GM12872 (cell line): ENCODE measurements around the gene MED16.

ENCODE experiments used
- CTCF ChIP-seq: IDR thresholded peaks from 3 replicates; pipeline ENCODE4 v1.5.1; 2011; ENCODE audit warnings: low read depth, mild to moderate bottlenecking, low read length, moderate library complexity; ENCODE audit not compliant: insufficient read depth

Gene MED16

GRCh38 chr19:855142-855541, 37.8 kb downstream of the MED16 start:
- no peak for TF ChIP-seq CTCF

- TF ChIP-seq CTCF: no peak
These were observed 38.4 kb downstream of the MED16 start for GRCh38 chr19:854549-854948.

GRCh38 chr19:853014-853585, 39.9 kb downstream of the MED16 start:
- TF ChIP-seq CTCF: no peak

GRCh38 chr19:852136-853013, 40.6 kb downstream of the MED16 start, which contains the start of gene ELANE:
ELANE (plus strand) TSS chr19:852303; CDS start chr19:852329, 26 bp downstream.
- TF ChIP-seq CTCF: no peak

GRCh38 chr19:850979-851335, 42.0 kb downstream of the MED16 start:
- no peak for TF ChIP-seq CTCF

GRCh38 chr19:850221-850978, 42.6 kb downstream of the MED16 start:
- no peak for TF ChIP-seq CTCF

- TF ChIP-seq CTCF: no peak
These were observed 44.5 kb downstream of the MED16 start for GRCh38 chr19:848386-848921.
